MM.1S (cell line): ENCODE results near the gene HRK.

Experiments used
- DNase-seq: peaks from one replicate; pipeline ENCODE4 v3.0.0-alpha.2; 2015
- H2AFZ ChIP-seq: fragments of 300-600 bp; sonication (generic); 2 replicates; pipeline ENCODE4 v1.6.0; 2016; ENCODE audit warnings: antibody characterized with exemption, low read length
- H3F3A ChIP-seq: fragments of 300-600 bp; sonication (generic); 2 replicates; pipeline ENCODE4 v1.6.1; 2016; ENCODE audit warnings: mild to moderate bottlenecking, antibody characterized with exemption, low read length, moderate library complexity, mixed read lengths; ENCODE audit not compliant: insufficient read depth
- H3K27ac ChIP-seq: fragments of 300-600 bp; sonication (generic); 2 replicates; pipeline ENCODE4 v1.5.1; 2016; ENCODE audit warnings: mild to moderate bottlenecking, low read length
- H3K27me3 ChIP-seq: fragments of 300-600 bp; sonication (generic); replicated peaks from 2 replicates; pipeline ENCODE4 v1.6.0; 2016; ENCODE audit warnings: low read length; ENCODE audit not compliant: insufficient read depth
- H3K36me3 ChIP-seq: fragments of 300-600 bp; sonication (generic); replicated peaks from 2 replicates; pipeline ENCODE4 v1.6.1; 2016; ENCODE audit warnings: mild to moderate bottlenecking, low read length, mixed read lengths; ENCODE audit not compliant: insufficient read depth
- H3K4me1 ChIP-seq: fragments of 300-600 bp; sonication (generic); 2 replicates; pipeline ENCODE4 v1.6.1; 2016; ENCODE audit warnings: low read length, mixed read lengths
- H3K4me2 ChIP-seq: fragments of 300-600 bp; sonication (generic); 2 replicates; pipeline ENCODE4 v1.6.0; 2016; ENCODE audit warnings: low read depth, low read length
- H3K4me3 ChIP-seq: fragments of 300-600 bp; sonication (generic); 2 replicates; pipeline ENCODE4 v1.5.1; 2016; ENCODE audit warnings: low read length, mixed read lengths
- H3K79me2 ChIP-seq: fragments of 300-600 bp; sonication (generic); 2 replicates; pipeline ENCODE4 v1.6.1; 2016; ENCODE audit warnings: mixed run types, low read length, mixed read lengths
- H3K9ac ChIP-seq: fragments of 300-600 bp; sonication (generic); 2 replicates; pipeline ENCODE4 v1.6.1; 2016; ENCODE audit warnings: low read length, mixed read lengths
- H3K9me2 ChIP-seq: fragments of 300-600 bp; sonication (generic); replicated peaks from 2 replicates; pipeline ENCODE4 v1.6.1; 2016; ENCODE audit warnings: mild to moderate bottlenecking, low read length, mixed read lengths; ENCODE audit not compliant: insufficient read depth
- H3K9me3 ChIP-seq: fragments of 300-600 bp; sonication (generic); replicated peaks from 2 replicates; pipeline ENCODE4 v1.6.1; 2016; ENCODE audit warnings: mild to moderate bottlenecking, low read length, mixed read lengths; ENCODE audit not compliant: insufficient read depth
- H4K20me1 ChIP-seq: fragments of 300-600 bp; sonication (generic); 2 replicates; pipeline ENCODE4 v1.6.1; 2016; ENCODE audit warnings: mild to moderate bottlenecking, low read length, moderate library complexity, mixed read lengths; ENCODE audit not compliant: insufficient read depth
- EZH2 ChIP-seq: fragments of 300-600 bp; sonication (generic); optimal IDR thresholded peaks from 2 replicates; pipeline ENCODE3; 2017; ENCODE audit warnings: low read depth, mild to moderate bottlenecking, antibody characterized with exemption, low read length, mixed read lengths
- EZH2phosphoT487 ChIP-seq: fragments of 300-600 bp; sonication (generic); IDR thresholded peaks from 2 replicates; pipeline ENCODE4 v1.6.1; 2018; ENCODE audit warnings: antibody characterized with exemption, low read length
- TF ChIP-seq, protein P1 (sequence below): fragments of 300-600 bp; sonication (generic); IDR thresholded peaks from 2 replicates; pipeline ENCODE4 v1.5.1; 2016; ENCODE audit warnings: antibody characterized with exemption, low read length, mixed read lengths

The HRK gene

DNA sequence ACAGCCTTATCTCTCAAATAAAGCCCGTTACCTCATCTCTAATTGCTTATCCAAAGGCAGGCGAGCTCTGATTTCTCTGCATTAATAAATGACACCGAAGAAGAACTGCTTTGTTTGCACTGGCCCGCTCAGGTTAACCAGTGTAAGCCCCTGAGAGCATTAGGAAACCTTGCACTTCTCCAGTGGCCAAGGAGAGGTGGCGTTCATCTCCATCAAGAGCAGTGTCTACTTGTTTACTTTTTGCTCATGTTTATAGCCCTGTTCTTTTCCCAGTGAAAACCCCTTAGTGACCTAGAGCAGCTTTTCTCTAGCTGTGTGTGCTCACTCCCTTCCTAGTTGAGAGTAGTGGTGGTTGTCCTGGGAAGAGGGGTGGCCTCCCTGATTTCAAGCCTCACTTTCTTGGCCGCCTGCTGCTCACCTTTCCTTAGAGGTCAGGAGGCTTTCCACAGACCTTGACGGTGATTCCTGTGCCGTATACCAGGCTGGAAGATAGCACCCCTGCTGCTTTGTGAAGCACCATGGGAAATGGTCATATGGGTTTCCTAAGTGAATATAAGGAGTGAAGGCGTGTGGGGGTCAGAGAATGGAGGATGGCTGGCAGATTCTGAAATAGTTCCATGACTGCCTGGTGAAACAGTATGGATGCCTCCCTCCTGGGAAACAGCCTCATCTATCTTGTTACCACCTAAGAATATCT is 46.2 kb upstream of the HRK start:
- Histone ChIP-seq H3K4me1 (peaks cover 32% of the 10 kb centered on the region), H3K9me2 (no peaks in the 10 kb centered on the region), H3K9ac (no peak overlapping the region), H3K4me3 (no peak overlapping the region), H3K36me3 (no peaks in the 10 kb centered on the region), H2AFZ (no peak overlapping the region), H4K20me1 (no peaks in the 10 kb centered on the region), H3K27me3 (no peaks in the 10 kb centered on the region), H3K79me2 (peaks cover 10% of the 10 kb centered on the region), H3K9me3 (no peaks in the 10 kb centered on the region), H3F3A (peaks cover 14% of the 10 kb centered on the region), H3K4me2 (no peak overlapping the region), H3K27ac (no peak overlapping the region)
- no peak for DNase-seq
- TF ChIP-seq EZH2 (no peak), EZH2phosphoT487 (no peak)
- TF ChIP-seq, protein P1, sequence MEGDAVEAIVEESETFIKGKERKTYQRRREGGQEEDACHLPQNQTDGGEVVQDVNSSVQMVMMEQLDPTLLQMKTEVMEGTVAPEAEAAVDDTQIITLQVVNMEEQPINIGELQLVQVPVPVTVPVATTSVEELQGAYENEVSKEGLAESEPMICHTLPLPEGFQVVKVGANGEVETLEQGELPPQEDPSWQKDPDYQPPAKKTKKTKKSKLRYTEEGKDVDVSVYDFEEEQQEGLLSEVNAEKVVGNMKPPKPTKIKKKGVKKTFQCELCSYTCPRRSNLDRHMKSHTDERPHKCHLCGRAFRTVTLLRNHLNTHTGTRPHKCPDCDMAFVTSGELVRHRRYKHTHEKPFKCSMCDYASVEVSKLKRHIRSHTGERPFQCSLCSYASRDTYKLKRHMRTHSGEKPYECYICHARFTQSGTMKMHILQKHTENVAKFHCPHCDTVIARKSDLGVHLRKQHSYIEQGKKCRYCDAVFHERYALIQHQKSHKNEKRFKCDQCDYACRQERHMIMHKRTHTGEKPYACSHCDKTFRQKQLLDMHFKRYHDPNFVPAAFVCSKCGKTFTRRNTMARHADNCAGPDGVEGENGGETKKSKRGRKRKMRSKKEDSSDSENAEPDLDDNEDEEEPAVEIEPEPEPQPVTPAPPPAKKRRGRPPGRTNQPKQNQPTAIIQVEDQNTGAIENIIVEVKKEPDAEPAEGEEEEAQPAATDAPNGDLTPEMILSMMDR, result no peak

DNA sequence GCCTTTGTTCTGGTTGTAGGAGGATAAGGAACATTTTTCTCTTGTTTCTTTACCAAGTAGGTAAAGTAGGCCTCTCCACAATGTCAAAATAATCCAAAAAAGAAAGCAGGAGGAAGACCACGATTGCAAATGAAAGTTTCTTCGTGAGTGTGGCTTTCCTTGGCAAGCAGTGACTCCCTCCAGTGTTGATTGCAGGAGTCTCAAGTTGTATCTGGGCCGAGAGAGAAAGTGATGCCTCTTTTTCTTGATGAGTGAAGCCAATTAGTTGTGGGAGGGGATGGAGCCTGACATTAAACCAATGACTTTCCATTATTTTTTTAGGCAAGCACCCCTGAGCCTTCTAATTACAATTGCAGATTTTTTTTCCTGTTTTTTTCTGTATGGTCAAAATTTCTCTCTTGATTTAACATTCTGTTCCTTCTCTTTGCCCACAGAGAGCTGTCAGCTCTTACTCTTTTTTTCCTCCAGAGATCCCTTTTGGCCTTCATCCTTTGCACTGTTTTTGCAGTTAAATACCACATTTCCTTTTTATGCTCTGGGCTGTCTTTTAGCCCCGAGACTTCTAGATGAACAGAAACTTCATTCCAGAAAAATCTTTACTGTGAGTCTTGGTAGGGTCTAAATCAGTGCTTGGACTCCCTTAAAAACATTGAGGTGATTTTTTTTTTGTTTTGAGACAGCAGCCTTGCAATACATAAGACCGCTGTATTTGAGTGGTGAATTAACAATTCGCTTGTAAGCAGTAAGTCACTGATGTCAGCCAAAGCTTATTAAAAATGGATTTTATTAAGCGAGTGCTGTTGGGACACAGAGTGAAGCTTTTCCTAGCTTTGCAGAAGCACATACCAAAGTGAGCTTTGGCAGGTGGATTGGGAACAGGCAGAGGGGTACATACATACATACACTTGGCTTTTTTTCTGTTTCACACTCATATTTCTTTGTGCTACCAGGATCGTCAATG is 45.3 kb upstream of the HRK start:
- no peaks in the 10 kb centered on the region for H3K36me3 ChIP-seq
- H3K79me2 ChIP-seq, result peaks cover 10% of the 10 kb centered on the region
- H4K20me1 ChIP-seq, result no peaks in the 10 kb centered on the region
- no peak for TF ChIP-seq EZH2
- TF ChIP-seq, protein P1, result no peak
- no peak for TF ChIP-seq EZH2phosphoT487
- no peak overlapping the region for H3K27ac ChIP-seq
- H3K4me1 ChIP-seq, result peaks cover 34% of the 10 kb centered on the region
- DNase-seq, result no peak
- H3K4me3 ChIP-seq, result no peak overlapping the region
- H3F3A ChIP-seq, result peaks cover 22% of the 10 kb centered on the region
- no peak overlapping the region for H2AFZ ChIP-seq
- H3K9me3 ChIP-seq, result no peaks in the 10 kb centered on the region
- H3K4me2 ChIP-seq, result no peak overlapping the region
- H3K9me2 ChIP-seq, result no peaks in the 10 kb centered on the region
- H3K9ac ChIP-seq, result no peak overlapping the region
- no peaks in the 10 kb centered on the region for H3K27me3 ChIP-seq

DNA sequence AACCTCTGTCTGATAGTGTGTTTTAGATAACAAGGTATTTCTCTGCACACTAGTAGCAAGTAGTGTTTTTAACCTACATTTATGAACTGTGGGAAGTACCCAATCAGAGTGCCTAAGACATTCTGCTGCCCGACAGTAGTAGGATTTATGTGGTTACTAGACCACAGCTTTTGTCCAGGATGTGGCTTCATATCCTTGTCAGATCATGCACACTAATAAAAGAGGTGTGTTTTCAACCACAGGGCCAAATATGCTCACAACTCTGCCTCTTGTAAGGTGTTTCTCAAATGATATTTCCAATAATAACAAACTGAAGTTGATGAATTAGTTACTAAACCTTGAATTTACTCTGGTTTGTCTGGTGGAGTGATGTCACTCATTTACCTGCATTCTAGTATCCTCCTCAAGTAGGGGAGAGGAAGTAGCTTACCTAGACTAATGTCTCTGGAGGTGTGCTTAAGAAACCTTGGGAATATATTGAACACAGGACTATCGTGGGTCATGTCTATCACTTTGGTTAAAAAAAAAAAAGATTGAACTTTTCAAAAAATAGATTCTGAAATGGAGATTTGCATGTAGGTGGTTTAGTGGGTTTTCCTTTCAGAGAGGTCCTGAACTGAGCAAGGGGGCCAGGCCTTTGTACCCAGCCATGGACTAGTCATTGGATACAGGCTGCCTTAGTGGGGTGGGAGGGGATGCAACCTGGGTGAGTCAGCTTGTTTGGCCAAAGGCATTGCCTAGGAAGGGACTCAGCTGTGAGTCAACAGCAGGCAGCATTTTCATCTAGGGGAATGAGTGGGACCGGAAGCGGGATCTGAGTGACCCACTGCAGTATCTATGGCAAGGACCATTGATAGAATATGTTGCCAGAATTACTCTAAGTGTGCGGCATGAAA is 43.6 kb upstream of the HRK start:
- peaks cover 44% of the 10 kb centered on the region for H3K4me1 ChIP-seq
- no peaks in the 10 kb centered on the region for H3K27me3 ChIP-seq
- peak overlapping the region; percentile 50 for H3K4me2 ChIP-seq
- peaks cover 29% of the 10 kb centered on the region for H3F3A ChIP-seq
- H3K4me3 ChIP-seq, result no peak overlapping the region
- H3K9me2 ChIP-seq, result no peaks in the 10 kb centered on the region
- H3K9me3 ChIP-seq, result no peaks in the 10 kb centered on the region
- H2AFZ ChIP-seq, result no peak overlapping the region
- no peak for TF ChIP-seq EZH2phosphoT487
- TF ChIP-seq, protein P1, result no peak
- TF ChIP-seq EZH2, result no peak
- peak; percentile 83 for DNase-seq
- peak overlapping the region; percentile 63 for H3K27ac ChIP-seq
- H3K79me2 ChIP-seq, result peaks cover 17% of the 10 kb centered on the region
- H3K36me3 ChIP-seq, result no peaks in the 10 kb centered on the region
- H4K20me1 ChIP-seq, result no peaks in the 10 kb centered on the region
- no peak overlapping the region for H3K9ac ChIP-seq
